GM12891 (cell line): ENCODE results near the gene MGAT3.

Source experiments
- POLR2A ChIP-seq: IDR thresholded peaks from 2 replicates; pipeline ENCODE4 v1.6.1; 2011; ENCODE audit warnings: low read depth, low read length, control low read depth
- POLR2AphosphoS5 ChIP-seq: IDR thresholded peaks from 2 replicates; pipeline ENCODE4 v1.6.1; 2011; ENCODE audit warnings: low read depth, low read length, control low read depth

- no peak for TF ChIP-seq POLR2A
- no peak for TF ChIP-seq POLR2AphosphoS5
These were observed 19.9 kb downstream of the MGAT3 start for GRCh38 chr22:39476664-39477063.
